ENCODE data around the gene DDX52.
A peak's percentile ranks its signal among the peaks of the same experiment; 100 is the strongest.

DNA sequence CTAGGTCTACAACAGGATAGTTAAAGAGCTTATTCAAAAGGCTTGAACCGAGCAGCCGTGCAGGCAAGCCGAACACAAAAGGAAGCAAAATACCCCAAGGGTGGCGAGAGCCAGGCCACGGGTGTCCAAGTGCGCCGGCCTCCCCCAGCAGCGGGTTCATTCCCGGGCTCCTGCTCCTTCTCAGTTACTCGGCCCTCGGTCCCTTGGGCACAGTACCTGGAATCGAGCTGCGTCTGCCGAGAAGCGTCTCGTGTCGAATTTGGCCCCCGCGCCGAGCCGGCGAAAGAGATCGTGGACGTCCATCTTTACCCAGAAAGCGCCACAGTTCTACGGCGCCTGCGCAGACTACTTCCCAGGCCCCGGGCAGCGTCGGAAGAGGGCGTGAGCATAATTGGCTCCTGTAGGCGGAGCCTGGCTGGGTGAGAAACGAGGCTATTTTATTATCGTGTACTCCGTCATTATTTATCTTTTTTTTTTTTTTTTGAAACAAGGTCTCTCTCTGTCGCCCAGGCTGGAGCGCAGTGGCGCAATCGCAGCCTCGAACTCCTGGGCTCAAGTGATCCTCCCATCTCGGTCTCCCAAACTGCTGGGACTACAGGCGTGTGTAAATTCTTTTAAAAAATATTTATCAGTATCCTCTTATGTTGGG, at the start of gene DDX52:
- TF ChIP-seq, protein P1, sequence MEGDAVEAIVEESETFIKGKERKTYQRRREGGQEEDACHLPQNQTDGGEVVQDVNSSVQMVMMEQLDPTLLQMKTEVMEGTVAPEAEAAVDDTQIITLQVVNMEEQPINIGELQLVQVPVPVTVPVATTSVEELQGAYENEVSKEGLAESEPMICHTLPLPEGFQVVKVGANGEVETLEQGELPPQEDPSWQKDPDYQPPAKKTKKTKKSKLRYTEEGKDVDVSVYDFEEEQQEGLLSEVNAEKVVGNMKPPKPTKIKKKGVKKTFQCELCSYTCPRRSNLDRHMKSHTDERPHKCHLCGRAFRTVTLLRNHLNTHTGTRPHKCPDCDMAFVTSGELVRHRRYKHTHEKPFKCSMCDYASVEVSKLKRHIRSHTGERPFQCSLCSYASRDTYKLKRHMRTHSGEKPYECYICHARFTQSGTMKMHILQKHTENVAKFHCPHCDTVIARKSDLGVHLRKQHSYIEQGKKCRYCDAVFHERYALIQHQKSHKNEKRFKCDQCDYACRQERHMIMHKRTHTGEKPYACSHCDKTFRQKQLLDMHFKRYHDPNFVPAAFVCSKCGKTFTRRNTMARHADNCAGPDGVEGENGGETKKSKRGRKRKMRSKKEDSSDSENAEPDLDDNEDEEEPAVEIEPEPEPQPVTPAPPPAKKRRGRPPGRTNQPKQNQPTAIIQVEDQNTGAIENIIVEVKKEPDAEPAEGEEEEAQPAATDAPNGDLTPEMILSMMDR (conservative IDR thresholded peaks at IDR 0.05), result no peak
- TF ChIP-seq ZFX (IDR thresholded peaks at IDR 0.05), result peak; percentile 78
